Activated naive CD8-positive, alpha-beta T cell (primary cell): ENCODE results near the gene TIGAR.

Experiments
- H3K27ac Mint-ChIP-seq: one replicate; pipeline ENCODE4 v1.8.0; 2021; ENCODE audit warnings: mixed read lengths
- H3K27me3 Mint-ChIP-seq: one replicate; pipeline ENCODE4 v1.8.0; 2021; ENCODE audit warnings: mixed read lengths
- H3K36me3 Mint-ChIP-seq: one replicate; pipeline ENCODE4 v1.8.0; 2021; ENCODE audit warnings: mixed read lengths
- H3K4me1 Mint-ChIP-seq: one replicate; pipeline ENCODE4 v1.8.0; 2021; ENCODE audit warnings: low read depth, mixed read lengths
- H3K4me3 Mint-ChIP-seq: one replicate; pipeline ENCODE4 v1.8.0; 2021; ENCODE audit warnings: mild to moderate bottlenecking, mixed read lengths
- H3K9me3 Mint-ChIP-seq: one replicate; pipeline ENCODE4 v1.8.0; 2021; ENCODE audit warnings: low read depth, mixed read lengths

The TIGAR gene

DNA sequence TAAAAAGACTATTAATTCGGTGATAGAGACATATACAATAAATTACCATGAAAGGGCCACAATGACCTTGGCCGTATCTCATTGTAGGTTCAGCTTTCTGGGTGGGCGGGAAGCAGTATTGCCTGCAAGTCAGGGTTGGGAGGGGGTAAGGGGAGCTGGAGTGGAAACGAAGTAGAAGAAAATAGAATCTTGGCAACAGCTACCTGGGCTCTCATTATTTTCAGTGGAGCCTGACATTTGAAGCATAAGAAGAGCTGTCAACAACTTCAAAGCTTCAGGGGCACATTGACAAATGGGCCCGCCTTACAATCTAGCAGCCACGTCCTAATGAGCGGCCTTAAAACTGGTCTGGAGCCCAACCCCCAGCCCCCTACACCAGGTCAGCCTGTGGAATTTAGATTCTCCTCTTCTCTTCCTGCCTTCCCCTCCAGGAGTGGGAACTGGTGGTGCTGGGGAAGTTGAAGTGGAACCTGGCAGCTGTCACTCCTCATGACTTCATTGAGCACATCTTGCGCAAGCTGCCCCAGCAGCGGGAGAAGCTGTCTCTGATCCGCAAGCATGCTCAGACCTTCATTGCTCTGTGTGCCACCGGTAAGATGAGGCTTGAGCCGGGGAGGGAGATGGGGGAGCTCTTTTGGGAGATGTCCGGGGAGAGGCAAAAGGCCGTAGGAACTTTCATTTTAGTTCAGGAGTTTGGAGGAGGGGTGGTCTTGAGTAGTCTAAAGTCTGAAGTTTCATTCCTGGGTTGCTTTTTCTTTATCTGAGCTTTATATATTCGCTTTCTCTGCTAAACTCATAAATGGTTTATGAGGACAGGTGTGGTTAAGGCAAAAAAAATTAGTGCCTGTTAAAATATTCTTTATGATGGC lies 42.5 kb upstream of the TIGAR start:
- Mint-ChIP-seq H3K4me3 (peak overlapping the region; percentile 98), H3K36me3 (peaks cover 20% of the 10 kb centered on the region), H3K27ac (peak overlapping the region; percentile 86), H3K27me3 (no peaks in the 10 kb centered on the region), H3K9me3 (no peaks in the 10 kb centered on the region), H3K4me1 (peaks cover 57% of the 10 kb centered on the region)

GRCh38 chr12:4279198-4279690 lies 41.8 kb upstream of the TIGAR start:
- H3K27me3 Mint-ChIP-seq, result no peaks in the 10 kb centered on the region
- H3K27ac Mint-ChIP-seq, result peak overlapping the region; percentile 86
- H3K4me1 Mint-ChIP-seq, result peaks cover 64% of the 10 kb centered on the region
- peak overlapping the region; percentile 98 for H3K4me3 Mint-ChIP-seq
- peaks cover 20% of the 10 kb centered on the region for H3K36me3 Mint-ChIP-seq
- no peaks in the 10 kb centered on the region for H3K9me3 Mint-ChIP-seq

DNA sequence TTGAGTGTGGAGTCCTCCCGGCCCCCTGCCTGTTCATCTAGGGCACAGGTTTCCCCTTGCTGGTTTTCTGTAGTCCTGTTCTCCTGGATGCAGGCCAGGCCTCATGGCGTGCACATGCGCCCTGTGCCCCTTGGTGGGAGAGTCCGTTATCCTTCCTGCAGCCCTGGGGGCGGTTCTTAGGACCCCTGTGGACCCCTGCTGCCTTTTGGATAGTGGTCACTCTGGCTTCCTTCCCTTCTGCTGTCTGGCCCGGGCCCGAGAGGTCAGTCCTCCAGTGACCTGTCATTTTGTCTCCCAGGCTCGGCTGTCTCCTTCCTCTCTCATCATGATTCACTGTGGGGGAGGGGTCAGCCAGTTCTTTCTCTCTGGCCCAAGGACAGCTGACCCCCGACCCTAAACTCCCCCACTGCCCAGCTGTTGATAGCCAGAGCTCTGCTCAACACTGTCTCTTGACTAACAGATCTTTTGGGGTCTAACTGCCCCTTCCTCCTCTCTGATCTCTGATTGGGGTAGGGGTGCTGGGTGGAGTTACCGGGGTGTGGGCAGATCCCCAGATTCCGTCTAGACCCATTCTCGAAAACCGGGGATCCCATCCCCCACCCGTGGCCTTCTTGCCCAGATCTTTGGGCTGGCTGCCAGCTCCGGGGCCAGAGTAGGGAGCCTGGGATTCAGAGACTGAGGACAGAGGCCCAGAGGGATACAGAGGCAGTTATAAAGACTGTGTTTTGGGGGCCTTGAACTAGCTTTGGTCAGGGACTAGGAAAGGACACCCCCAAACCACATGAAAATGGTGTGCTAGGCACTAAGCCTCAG lies 40.5 kb upstream of the TIGAR start:
- H3K27me3 Mint-ChIP-seq, result no peaks in the 10 kb centered on the region
- H3K27ac Mint-ChIP-seq, result peak overlapping the region; percentile 72
- H3K36me3 Mint-ChIP-seq, result peaks cover 22% of the 10 kb centered on the region
- H3K4me1 Mint-ChIP-seq, result peaks cover 72% of the 10 kb centered on the region
- H3K4me3 Mint-ChIP-seq, result peak overlapping the region; percentile 98
- no peaks in the 10 kb centered on the region for H3K9me3 Mint-ChIP-seq

GRCh38 chr12:4281173-4281654 lies 39.8 kb upstream of the TIGAR start:
- Mint-ChIP-seq H3K27ac (peak overlapping the region; percentile 72), H3K27me3 (no peaks in the 10 kb centered on the region), H3K4me1 (peaks cover 78% of the 10 kb centered on the region), H3K9me3 (no peaks in the 10 kb centered on the region), H3K36me3 (peaks cover 20% of the 10 kb centered on the region), H3K4me3 (peak overlapping the region; percentile 57)

DNA sequence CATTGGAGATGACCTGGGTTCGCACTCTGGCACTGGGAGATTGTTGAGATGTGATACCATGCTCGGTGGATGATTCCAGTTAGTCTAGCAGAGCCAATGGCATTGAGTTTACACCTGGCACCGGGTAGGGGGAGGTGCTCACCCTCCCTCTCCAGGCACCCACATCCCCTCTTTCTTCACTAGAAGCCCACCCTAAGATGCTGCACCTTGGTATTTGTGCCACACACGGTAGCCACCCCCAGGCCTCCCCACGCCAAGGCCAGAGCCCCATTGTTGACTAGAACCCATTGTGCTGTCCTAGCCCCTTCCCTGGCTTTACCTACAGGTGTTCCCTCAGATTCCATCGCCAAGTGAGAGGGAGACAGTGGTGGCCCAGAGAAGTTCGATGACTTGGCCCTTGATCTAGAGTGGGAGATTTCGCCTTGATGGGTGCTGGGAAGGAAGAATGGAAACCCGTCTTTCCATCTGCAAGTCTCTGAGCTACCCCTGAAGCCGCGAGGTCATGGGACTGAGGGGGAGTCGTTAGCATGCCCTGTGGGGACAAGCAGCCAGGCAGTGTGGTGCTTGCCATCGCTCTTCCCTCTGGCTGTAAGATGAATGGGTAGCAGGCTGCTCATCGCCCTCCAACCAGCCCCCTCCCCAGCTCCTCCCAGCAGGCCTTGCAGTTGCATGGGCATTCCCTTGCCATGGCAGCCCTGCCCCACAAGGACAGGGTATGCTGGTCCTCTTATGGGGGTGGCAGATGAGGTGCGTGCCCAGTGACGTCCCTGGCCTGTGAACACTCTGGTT lies 38.7 kb upstream of the TIGAR start:
- H3K4me1 Mint-ChIP-seq, result peaks cover 80% of the 10 kb centered on the region
- peaks cover 15% of the 10 kb centered on the region for H3K36me3 Mint-ChIP-seq
- H3K27me3 Mint-ChIP-seq, result no peaks in the 10 kb centered on the region
- no peaks in the 10 kb centered on the region for H3K9me3 Mint-ChIP-seq
- peak overlapping the region; percentile 54 for H3K27ac Mint-ChIP-seq
- peak overlapping the region; percentile 7 for H3K4me3 Mint-ChIP-seq

- Mint-ChIP-seq H3K27me3 (no peaks in the 10 kb centered on the region), H3K4me3 (peak overlapping the region; percentile 27), H3K27ac (peak overlapping the region; percentile 64), H3K9me3 (no peaks in the 10 kb centered on the region), H3K4me1 (peaks cover 84% of the 10 kb centered on the region), H3K36me3 (peaks cover 12% of the 10 kb centered on the region)
These were observed 38.0 kb upstream of the TIGAR start for GRCh38 chr12:4282892-4283511.

GRCh38 chr12:4283512-4284255 lies 37.3 kb upstream of the TIGAR start:
- peak overlapping the region; percentile 64 for H3K27ac Mint-ChIP-seq

GRCh38 chr12:4284306-4284705 lies 36.7 kb upstream of the TIGAR start:
- Mint-ChIP-seq H3K27ac (no peak overlapping the region), H3K27me3 (no peaks in the 10 kb centered on the region), H3K4me3 (no peak overlapping the region), H3K36me3 (peaks cover 9% of the 10 kb centered on the region), H3K9me3 (no peaks in the 10 kb centered on the region), H3K4me1 (peaks cover 83% of the 10 kb centered on the region)

More at GRCh38 chr12:4283512-4284255, 37.3 kb upstream of the TIGAR start:
- H3K9me3 Mint-ChIP-seq, result no peaks in the 10 kb centered on the region
- H3K27me3 Mint-ChIP-seq, result no peaks in the 10 kb centered on the region
- peak overlapping the region; percentile 44 for H3K4me3 Mint-ChIP-seq
- peaks cover 85% of the 10 kb centered on the region for H3K4me1 Mint-ChIP-seq
- H3K36me3 Mint-ChIP-seq, result peaks cover 9% of the 10 kb centered on the region

GRCh38 chr12:4285070-4285469 lies 35.9 kb upstream of the TIGAR start:
- no peaks in the 10 kb centered on the region for H3K27me3 Mint-ChIP-seq
- H3K27ac Mint-ChIP-seq, result peak overlapping the region; percentile 4
- no peaks in the 10 kb centered on the region for H3K9me3 Mint-ChIP-seq
- no peak overlapping the region for H3K4me3 Mint-ChIP-seq
- peaks cover 83% of the 10 kb centered on the region for H3K4me1 Mint-ChIP-seq
- H3K36me3 Mint-ChIP-seq, result peaks cover 9% of the 10 kb centered on the region

- Mint-ChIP-seq H3K4me1 (peaks cover 81% of the 10 kb centered on the region), H3K27ac (peak overlapping the region; percentile 69), H3K9me3 (no peaks in the 10 kb centered on the region), H3K4me3 (peak overlapping the region; percentile 55), H3K36me3 (peaks cover 12% of the 10 kb centered on the region), H3K27me3 (no peaks in the 10 kb centered on the region)
These were observed 34.8 kb upstream of the TIGAR start for GRCh38 chr12:4286228-4286627.

- Mint-ChIP-seq H3K4me1 (peaks cover 84% of the 10 kb centered on the region), H3K4me3 (peak overlapping the region; percentile 55), H3K9me3 (no peaks in the 10 kb centered on the region), H3K36me3 (peaks cover 18% of the 10 kb centered on the region), H3K27me3 (no peaks in the 10 kb centered on the region), H3K27ac (peak overlapping the region; percentile 86)
These were observed 34.2 kb upstream of the TIGAR start for GRCh38 chr12:4286771-4287317.

DNA sequence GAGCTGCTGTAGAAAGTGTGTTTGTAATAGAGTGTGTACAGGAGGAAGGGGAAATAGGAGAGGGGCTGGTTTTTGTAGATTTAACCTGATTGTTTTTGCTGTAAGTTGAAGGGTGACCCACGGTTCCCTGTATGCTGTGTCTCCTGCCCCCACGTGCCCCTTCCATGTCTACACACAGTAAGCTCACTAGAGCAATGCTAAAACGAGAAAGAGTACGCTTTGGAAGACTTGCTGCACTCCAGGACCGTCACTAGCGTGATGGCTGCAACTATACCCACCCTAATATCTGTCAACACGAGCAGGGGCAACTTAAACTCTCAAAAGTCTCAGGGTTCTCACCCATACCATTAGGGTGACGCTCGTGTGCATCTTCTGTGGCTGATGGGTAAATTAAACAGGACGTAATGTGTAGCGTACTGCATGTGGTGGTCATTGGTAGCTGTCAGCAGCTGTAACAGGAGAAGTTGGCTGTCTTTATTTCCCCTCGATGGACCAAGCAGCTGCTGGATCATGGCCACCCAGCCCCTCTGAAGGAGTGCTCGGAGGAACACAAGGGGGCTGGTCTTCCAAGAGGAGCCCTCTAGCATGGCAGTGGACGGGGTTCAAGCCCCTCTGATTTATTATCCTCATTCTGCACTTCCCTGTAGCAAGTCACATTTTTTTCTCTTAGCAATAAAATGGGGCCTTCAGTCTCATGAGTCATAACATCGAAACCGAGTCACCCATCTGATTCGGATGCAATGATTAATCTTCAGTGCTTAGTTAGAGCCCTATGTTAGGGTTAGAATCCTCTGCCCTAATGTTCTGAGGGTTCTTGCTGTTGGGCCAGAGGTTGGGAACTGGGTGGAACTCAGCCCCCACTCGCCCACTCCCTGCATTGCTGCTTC lies 33.4 kb upstream of the TIGAR start:
- Mint-ChIP-seq H3K4me3 (peak overlapping the region; percentile 61), H3K27ac (peak overlapping the region; percentile 86), H3K36me3 (peaks cover 18% of the 10 kb centered on the region), H3K4me1 (peaks cover 86% of the 10 kb centered on the region), H3K27me3 (no peaks in the 10 kb centered on the region), H3K9me3 (no peaks in the 10 kb centered on the region)
